Measurements from ENCODE around the gene PRR18.
A peak's percentile ranks its signal among the peaks of the same experiment; 100 is the strongest.

PRR18 gene

DNA sequence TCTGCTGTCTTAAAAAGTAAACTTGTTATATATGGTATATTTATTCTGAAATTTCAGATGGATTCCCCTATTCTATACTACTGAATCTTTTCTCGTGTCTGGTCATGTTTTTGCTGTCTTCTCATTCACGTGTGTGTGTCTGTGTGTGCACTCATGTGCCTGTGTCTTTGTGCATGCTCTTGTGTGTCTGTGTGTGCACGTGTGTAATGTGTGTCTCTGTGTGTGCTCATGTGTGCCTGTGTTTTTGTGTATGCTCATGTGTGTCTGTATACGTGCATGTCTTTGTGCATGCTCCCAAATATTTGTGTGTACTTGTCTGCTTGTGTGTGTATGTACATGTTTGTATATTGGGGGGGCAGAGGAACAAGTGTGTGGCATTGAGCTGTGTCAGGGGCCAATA, 34.0 kb downstream of the PRR18 start:
- DNase-seq: no peak

GRCh38 chr6:166271376-166271765, 36.8 kb downstream of the PRR18 start:
- no peak for DNase-seq

DNA sequence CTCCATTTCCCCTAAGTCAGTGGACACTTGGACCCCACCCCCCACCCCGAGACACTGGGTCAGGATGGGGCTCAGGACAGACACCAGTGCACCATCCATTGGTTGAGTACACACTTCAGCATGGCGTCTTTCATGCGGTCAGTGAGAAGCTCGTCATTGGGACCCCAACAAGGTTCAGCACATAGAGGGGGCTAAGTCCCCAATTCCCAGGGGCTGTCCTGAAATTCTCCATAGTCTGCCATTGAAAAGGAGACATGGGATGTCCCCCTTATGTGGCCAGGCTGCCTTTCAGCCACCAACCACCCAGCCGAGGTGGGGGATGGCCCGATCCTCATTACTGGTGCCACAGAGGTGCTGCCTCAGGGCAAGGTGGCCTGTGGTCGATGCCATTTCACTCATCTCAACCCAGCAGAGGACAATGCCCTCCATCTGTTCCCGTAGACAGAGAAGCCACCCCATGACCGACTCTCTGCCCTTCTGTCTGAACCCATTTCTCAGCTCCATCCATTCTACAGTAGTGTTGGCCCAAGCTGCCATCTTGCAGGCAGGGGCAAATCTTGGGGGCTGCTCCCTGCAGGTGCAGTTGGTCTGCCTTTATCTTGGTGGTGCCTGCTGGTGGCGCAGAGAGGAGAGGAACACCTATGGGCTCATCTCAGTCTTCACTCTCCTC, 37.4 kb downstream of the PRR18 start:
- no peak for DNase-seq

- DNase-seq: no peak
These were observed 38.7 kb downstream of the PRR18 start for GRCh38 chr6:166269301-166270039.

- DNase-seq: no peak
These were observed 39.8 kb downstream of the PRR18 start for GRCh38 chr6:166268431-166268830.

GRCh38 chr6:166267526-166267925, 40.7 kb downstream of the PRR18 start:
- no peak for DNase-seq

DNA sequence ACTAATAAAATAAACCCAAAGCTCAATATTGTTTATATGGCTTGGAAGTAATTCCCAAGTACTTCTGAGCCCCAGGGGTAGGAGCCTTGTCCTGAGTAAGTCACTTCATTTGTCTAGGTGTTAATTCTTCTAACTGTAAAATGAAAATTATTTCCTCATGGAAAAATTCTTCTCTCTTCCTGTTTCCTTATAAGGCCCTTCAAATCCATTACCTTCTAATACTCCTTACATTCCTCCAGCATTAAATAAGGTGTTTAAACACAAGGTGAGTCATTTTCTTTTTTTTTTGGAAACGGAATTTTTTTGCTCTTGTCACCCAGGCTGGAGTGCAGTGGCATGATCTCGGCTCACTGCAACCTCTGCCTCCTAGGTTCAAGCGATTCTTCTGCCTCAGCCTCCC, 41.9 kb downstream of the PRR18 start:
- DNase-seq: no peak

DNA sequence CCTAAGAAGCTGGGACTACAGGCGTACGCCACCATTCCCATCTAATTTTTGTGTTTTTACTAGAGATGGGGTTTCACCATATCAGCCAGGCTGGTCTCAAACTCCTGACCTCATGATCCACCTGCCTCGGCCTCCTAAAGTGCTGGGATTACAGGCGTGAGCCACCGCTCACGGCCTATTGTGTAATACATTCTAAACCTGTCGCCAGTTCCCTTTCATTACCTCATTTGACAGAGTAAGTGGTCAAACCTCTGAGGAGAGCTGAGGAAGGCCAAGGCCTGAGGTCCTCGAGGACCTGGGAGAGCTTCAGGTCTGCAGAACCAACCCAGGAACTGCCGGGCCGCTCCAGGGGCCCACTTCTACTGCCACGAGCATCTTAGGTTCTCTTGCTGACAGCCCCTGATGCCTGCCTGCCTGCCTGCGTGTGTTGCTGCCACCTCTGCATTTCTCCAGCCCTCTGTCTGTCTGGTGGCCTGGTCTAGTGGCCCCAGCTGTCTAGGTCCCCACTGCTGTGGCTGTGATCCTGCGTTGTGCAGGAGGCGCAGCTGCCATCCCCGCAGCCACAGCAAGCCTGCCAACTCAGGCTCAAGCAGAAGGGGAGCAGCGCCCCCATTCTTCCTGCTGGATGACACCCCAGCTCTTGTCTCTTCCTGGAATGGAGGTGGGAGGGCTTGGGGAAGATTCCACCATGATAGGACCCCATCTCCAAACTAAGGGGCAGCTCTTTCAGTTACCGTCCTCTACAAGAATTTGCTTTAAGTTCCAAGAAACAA, 45.3 kb downstream of the PRR18 start:
- no peak for DNase-seq

- DNase-seq: no peak
These were observed 48.8 kb downstream of the PRR18 start for GRCh38 chr6:166259296-166259977.

DNA sequence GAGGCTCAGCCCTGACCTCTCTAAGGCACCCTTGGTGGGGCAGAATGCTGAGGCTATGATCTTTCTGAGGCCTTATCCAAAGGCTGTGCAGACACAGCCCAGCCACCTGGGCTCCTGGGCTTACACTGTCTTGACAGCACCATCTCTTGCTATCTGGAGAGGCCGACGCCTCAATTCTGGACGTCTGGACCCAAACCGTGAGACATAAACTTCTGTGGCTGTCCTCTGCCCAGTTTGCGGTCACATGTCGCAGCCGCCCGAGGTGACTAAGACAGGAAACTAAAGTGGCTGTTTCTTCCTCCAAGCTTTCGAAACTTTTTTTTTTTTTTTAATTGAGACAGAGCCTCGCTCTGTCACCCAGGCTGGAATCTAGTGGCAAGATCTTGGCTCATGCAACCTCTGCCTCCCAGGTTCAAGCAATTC, 49.3 kb downstream of the PRR18 start:
- DNase-seq: peak; percentile 18 to 64

- DNase-seq: no peak
These were observed 50.3 kb downstream of the PRR18 start for GRCh38 chr6:166257911-166258318.
